GM19324 (cell line): ENCODE data around the gene WDR75.

Experiments
- ATAC-seq: cut with Tn5 transposase; IDR thresholded peaks from one replicate; pipeline ENCODE4 v1.9.1; 2021; ENCODE audit warnings: mild to moderate bottlenecking, moderate library complexity; ENCODE audit not compliant: unreplicated experiment, low FRiP score

WDR75 gene

GRCh38 chr2:189524746-189525145, 83.5 kb downstream of the WDR75 start:
- no peak for ATAC-seq
